Measurements from ENCODE around the gene DLX1.
"Not testable (repeated sequence)": the region's sequence is repeated elsewhere in the genome, so short reads cannot be mapped to it uniquely, and the experiment has no call there.

Gene DLX1

GRCh38 chr2:172065111-172065510 is 20.2 kb upstream of the DLX1 start:
- DNase-seq (ENCODE audit: low spot score) = no peak

GRCh38 chr2:172066394-172066886 is 18.9 kb upstream of the DLX1 start:
- DNase-seq (ENCODE audit: low spot score) = no peak

DNA sequence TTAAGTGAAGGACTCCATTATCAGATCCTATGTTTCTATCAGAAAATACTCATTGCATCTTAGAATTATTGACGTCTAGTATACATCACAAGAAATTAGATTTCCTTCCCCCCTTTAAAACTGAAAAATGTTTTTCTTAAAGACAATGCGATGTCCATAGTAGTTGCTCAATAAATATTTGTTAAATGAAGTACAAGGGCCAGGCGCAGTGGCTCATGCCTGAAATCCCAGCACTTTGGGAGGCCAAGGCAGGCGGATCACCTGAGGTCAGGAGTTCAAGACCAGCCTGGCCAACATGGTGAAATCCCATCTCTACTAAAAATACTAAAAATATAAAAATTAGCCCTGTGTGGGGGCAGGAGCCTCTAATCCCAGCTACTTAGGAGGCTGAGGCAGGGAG is 17.4 kb upstream of the DLX1 start:
- not testable (repeated sequence) for DNase-seq (ENCODE audit: low spot score)

- DNase-seq (ENCODE audit: low spot score) = no peak
These were observed 14.4 kb upstream of the DLX1 start for GRCh38 chr2:172070936-172071335.

DNA sequence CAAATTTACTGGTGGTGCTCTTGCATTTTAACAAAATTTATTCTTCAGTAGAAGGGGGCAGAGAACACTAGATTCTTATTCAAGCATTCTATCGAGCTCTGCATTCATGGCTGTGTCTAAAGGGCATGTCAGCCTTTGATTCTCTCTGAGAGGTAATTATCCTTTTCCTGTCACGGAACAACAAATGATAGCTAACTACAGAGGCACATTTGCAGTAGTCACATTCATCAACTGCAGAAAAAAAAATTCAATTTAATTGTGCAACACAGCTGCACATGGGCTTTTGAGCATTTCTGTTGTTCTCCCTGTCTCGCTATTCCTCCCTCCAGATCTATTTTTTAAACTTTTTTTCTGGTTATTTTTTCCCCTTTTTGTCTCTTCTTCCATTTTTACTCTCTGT is 13.0 kb upstream of the DLX1 start:
- DNase-seq (ENCODE audit: low spot score) = no peak

DNA sequence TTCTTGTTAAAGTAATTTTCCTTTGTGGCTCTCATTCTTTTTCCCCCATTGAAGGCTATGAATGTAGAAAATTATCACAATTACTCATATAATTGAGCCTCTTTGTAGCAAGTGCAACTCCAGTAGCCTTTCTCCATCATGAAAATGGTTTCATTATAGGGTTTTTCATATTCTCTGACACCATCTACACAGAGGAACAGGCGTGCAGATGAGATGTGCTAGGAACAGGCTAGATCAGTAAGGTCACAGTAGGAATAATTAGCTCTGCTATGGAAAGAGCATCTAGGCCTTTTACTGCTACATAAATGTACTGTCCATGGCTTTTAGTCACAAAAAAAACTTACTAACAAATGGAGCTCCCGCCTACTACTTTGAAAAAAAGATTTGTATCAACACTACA is 12.6 kb upstream of the DLX1 start:
- DNase-seq (ENCODE audit: low spot score) = no peak

DNA sequence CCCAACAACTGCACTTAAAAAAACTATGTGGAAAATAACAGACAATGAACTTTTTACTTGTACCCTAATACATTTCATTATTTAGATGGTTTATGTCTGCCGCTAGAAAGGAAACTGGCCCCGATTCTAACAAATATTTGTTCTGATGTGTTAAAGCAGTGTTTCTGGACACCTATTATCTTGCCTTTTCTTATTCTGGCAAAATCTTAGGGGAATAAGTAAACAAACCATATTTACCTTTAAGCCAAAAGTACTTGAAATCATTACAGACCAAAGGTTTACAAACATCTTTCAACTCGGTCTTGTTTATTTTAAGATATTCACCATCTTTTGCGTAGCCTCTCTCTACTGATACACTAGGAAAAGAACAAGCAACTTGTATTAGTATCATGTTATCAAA is 11.8 kb upstream of the DLX1 start:
- DNase-seq (ENCODE audit: low spot score) = no peak

DNA sequence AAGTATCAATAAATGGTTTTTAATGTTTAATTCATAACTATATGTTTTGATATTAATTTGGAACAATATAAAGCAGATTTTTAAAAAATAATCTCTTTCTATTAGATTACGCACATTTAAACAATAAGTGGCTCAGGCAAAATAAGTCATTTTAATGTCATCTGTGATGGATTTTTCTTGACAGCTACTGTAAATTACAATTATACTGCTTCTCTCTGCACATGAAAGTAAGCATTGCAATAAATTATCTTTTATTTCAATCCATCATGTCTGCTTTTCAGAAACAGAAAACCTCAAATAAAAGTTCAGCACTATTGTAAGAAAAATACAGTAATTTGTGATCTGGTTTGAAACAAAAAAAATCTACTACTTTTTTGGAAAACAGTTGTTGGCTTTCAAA is 11.1 kb upstream of the DLX1 start:
- DNase-seq (ENCODE audit: low spot score) = no peak

GRCh38 chr2:172079416-172079815 is 5.9 kb upstream of the DLX1 start:
- DNase-seq (ENCODE audit: low spot score) = no peak

- DNase-seq (ENCODE audit: low spot score) = no peak
These were observed 5.3 kb upstream of the DLX1 start for GRCh38 chr2:172079838-172080640.

- no peak for DNase-seq (ENCODE audit: low spot score)
These were observed 4.6 kb upstream of the DLX1 start for GRCh38 chr2:172080641-172081220.

- no peak for DNase-seq (ENCODE audit: low spot score)
These were observed 3.9 kb upstream of the DLX1 start for GRCh38 chr2:172081221-172082022.

DNA sequence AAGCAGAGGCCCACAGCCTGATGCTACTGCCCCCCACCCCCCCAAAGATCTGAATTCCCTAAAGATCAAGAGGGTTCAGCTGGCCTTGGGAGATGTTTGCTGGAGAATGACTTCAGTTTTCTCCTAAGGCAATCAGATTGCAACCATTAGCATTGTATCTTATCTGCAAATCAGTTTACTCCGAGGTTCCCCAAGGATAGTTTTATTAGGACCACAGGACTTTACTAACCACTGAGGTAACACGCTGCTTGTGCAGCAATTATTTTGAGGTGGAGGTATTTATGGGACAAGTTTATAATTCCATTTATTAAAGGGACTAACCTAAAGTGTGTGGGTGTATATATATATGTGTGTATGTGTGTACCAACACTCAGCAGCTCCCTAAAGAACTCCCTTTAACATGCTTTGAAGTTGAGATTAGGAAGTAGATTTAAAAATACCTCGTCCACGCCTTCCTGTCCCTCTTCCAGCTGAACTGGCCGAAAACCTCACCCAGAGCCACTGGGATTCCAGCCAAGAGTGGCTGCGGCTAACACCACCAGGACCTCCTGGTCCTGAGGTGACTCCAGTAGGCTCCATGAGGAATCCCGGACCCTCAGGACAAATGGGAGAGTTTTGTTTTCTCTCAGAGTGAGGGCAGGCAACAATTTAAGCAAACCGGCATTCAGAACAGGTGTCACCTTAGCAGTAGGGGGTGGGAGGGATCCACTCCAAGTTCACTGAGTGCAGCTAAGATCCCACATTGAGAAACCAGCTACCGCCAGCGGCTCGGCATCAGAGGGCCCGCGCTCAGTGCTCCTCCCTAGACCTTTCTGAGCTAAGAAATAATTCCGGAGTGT is 3.0 kb upstream of the DLX1 start:
- DNase-seq (ENCODE audit: low spot score) = no peak

DNA sequence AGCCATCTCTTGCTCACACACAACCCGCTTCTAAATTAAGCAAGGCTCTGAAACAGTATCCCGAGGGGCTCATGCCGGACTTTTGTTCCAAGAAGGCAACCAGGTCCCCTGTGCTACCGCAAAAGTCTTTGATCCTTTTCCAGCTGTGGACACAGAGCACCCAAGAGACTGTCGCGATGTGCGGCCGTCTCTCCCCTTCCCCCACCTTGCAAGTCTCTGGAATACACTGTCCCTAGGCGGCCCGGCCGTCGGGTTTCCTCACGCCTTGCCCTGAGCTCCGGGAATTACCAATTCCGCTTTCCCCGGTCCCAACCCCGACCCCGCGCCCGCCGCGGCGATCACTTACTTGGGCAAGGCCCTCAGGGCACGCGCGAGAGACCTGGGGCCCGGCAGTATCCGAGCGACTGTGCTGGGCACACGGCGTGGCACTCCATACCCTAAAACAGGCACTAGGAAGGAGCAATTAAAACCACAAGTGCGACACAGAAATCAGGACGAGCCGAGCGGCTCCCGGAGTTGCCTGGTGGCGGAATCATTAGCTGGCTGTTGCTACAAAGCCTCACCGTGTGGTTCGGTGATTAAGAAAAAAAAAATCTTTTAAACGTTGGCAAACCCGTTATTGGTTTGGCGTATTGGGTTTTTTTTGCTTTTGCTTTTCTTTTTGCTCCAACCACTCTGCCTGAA is 2.2 kb upstream of the DLX1 start:
- DNase-seq (ENCODE audit: low spot score) = no peak

DNA sequence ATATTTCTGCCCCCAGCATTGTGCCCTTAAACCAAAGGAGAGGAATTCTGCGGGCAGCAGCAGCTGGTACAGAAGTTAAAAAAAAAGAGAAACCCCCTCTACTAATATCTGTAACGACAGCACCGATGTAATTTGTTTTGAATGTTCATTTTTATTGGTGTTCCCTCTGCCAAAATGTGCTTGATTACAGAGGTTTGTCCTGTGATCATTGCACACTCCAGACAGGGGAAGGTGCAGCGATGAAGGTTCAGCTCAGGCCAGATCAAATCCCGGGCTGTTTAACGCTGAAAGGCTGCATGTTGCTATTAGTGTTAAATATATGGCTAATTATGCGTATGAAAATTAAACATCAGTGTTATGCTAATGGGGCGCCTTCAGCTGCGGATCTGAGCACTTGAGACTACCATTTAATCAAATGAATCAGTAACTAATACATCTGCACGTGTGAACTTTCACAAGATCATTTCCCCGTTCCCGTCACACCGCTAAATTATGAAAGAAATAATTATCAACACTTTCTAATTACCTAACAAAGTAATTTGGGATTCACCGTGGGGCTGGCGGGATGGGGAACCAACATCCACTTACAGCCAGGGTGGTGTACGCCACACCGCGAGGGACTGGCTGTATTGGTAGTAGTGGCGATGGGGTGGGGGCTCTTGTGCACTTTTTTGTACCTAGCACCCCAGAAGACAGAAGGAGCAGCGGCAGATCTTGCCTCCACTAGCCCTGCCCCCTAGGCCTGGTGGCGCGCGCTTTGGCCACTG is 1.5 kb upstream of the DLX1 start:
- no peak for DNase-seq (ENCODE audit: low spot score)

DNA sequence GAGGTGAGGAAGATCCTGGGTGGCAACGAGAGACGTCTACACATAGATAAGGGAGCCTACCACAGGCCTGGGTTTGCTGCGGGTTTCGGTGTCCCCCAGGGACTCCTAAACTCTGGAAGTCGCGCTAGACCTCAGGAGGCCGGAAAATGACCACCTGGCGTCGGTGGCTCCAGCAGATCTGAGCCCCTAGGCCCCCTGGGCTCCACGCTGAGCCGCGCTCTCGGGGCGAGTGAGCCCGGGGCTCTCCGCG is 987 bp upstream of the DLX1 start:
- no peak for DNase-seq (ENCODE audit: low spot score)

GRCh38 chr2:172084645-172085459 is 455 bp upstream of the DLX1 start:
- peak; percentile 94 for DNase-seq (ENCODE audit: low spot score)

DNA sequence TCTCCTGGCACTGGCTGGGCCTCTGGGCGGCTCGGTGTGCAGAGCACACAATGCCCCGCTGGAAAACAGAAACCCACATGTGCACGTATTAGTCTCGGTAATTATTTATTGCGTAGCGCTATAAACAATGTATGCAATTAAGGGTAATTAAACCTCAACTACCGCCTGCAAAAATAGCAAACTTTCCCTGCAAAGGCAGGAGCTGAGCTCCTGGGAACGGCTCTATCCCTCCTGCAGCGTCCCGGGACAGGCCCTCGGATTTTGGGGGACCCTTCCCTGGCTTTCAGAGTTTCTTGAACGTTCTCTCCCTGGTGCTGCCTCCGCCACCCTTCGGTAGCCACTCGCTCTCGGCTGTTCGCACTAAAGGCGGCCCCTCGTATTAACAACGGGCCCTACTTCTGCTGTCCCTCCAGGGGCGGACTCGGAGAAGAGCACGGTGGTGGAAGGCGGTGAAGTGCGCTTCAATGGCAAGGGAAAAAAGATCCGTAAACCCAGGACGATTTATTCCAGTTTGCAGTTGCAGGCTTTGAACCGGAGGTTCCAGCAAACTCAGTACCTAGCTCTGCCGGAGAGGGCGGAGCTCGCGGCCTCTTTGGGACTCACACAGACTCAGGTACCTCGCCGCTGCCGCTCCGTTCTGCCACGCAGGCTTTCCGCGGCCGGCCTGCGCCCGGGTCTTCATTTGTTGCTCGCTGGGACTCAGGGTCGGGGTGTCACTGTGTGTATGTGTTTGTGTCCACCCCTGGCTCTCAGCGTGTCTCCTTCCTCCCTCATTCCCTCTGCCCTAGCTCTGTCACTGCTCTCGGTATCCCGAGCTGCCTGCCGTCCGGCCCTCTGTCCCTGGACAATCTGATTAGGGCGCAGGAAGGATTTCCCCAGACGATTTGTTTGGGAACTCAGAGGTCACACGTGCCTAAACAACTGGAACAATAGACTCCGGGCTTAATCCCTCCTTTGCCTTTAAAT is 1.2 kb downstream of the DLX1 start:
- DNase-seq (ENCODE audit: low spot score) = peak; percentile 77

GRCh38 chr2:172087207-172087779 is 2.0 kb downstream of the DLX1 start:
- no peak for DNase-seq (ENCODE audit: low spot score)
